ENCODE results near the gene LAIR1.

LAIR1 gene

DNA sequence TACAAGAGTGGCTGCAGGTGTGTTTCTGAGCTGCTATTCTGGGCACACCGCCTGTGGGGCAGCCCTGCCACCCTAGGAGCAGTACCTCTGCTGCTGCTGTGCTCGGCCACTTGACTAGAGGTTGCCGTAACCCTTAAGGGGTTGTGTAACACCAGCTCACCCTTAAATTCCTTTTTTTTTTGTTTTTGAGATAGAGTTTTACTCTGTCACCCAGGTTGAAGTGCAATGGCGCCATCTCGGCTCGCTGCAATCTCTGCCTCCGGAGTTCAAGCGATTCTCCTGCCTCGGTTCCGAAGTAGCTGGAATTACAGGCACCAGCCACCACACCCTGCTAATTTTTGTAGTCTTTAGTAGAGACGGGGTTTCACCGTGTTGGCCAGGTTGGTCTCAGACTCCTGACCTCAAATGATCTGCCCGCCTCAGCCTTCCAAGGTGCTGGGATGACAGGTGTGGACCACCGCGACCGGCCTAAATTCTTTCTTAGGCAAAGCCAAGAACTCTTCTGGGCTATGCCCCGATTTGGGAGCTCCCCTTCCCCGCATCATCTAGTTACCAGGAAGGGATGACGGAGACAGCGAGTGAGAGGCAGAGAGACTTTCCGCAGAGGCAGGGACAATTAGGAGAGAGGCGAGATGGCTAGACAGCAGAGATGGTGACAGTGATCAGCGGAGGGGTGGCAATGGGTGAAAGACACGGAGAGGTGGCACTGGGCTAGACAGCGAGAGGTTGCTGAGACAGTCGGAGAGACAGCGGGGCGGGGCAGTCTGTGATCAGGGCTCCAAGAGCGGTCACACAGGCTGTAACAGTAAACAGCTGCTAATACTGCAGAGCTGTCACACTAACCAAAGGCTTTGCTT, 47.4 kb downstream of the LAIR1 start:
- no peak for DNase-seq (ENCODE audit: low spot score)

- DNase-seq (ENCODE audit: low spot score): no peak
These were observed 48.0 kb downstream of the LAIR1 start for GRCh38 chr19:54316746-54317107.

GRCh38 chr19:54315956-54316355, 48.8 kb downstream of the LAIR1 start:
- DNase-seq (ENCODE audit: low spot score): no peak

- DNase-seq (ENCODE audit: low spot score): no peak
These were observed 52.0 kb downstream of the LAIR1 start, which contains the start of gene LILRA5 for GRCh38 chr19:54312436-54313377. Gene LILRA5, minus strand, starts transcription at chr19:54313166. Its CDS starts 147 bp downstream, at chr19:54313019.

DNA sequence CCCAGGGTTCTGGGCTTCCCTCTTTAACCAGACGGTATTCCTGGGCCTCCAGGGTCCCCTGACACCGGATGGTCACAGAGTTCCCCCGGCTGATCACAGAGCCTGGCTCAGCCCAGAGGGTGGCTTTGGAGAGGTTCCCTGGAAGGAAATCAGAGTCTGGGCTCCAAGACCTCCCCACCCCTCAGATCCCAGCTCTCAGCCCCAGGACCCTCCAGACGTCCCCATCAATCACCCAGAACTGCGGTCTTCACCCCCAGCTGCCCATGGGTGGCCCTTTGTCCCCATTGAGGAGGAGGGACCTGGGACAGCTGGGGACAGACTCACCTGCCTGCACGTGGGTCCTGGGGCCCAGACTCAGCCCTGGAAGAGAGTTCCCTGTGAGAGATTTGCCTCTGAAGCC, 52.7 kb downstream of the LAIR1 start:
- DNase-seq (ENCODE audit: low spot score): no peak

GRCh38 chr19:54311486-54311885, 53.2 kb downstream of the LAIR1 start:
- no peak for DNase-seq (ENCODE audit: low spot score)

DNA sequence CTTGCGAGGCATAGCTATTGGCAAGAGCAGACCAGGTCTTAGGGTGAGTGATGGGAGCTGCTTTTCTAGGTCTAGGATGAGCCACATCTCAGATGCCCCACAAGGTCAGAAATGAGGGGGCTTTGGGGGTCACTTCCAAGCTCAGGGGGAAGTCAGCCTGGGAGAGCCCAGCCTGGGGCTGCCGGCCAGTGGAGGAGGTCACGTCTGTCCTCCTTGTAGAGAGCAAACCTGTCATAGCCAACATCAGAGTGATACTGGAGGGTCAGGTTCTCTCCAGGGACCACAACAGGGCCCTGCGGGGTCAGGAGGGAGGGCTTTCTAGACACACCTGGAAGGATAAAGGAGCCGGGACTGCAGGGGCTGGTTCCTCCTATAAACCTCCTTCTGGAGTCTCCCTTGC, 54.2 kb downstream of the LAIR1 start:
- DNase-seq (ENCODE audit: low spot score): no peak

DNA sequence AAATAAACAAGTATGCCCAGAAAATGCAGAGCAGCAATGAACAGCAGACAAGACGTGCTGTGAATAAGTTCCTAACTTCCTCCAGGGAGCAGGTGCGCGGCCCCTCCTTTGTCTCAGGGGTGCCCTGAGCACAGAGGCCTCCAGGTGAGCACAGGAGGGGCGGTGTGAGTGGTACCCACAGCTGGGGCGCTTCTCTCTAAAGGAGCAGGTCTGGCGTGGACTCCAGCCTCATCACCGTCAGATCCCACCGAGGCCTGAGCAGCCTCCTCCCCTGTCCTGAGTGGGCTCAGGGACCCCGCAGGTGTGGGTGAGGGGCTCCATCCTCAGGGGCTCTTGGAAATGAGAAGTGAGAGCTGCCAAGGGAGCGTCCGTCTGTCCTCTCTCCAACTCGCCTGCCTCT, 54.9 kb downstream of the LAIR1 start:
- no peak for DNase-seq (ENCODE audit: low spot score)

DNA sequence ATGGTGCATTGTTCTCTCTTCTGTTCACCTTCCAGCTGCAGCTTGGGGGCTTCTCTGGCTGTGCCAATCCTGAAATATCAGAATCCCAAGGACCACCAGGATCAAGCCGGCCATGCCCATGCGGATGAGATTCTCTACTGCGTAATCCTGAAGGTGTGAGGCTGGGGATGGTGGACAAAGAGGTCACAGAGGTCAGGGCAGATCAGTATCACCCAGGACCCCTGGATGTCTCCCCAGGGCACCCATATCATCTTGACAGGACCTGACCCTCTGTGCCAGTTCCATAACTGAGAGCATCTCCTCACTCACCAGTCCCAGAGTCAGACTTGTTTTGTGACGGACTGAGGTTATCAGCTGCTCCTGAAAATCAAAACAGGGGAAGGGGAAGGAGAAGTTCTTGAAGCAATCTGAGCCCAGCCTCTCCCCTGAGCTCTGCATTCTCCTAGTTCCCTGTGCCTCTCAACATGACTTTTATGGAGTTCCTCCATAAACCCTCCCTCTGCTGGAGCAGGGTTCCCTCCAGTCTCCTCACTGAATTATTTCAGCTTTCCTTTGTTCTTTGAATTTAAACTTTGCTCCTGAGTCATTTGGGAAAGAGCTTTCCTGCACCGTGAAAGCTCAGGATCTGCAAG, 57.2 kb downstream of the LAIR1 start:
- no peak for DNase-seq (ENCODE audit: low spot score)

DNA sequence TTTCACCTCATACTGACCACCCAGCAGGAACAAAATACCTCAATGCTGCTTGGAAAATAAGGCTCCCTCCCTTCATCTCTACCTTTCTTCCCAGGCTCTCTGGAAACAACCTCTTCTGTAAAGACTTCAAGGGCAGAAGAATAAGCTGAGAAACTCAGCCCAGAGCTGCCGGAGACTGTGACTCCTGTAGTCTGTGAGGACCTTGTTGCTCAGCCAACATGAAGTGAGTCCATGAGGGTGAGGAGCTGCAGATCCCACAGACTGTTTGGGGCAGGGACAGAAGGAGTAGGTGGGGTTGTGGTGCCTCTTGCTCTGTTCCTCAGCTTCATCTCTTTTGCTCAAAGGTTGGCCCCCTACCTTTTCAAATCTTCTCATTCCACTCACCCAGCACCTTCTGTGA, 59.6 kb downstream of the LAIR1 start:
- no peak for DNase-seq (ENCODE audit: low spot score)

GRCh38 chr19:54302257-54302656, 62.5 kb downstream of the LAIR1 start:
- no peak for DNase-seq (ENCODE audit: low spot score)

All from HuH-7 (cell line).